A673 (cell line): ENCODE data around the gene SINHCAF. TPM values are rescaled to one million over a fixed set of nuclear protein-coding genes. Genes with fewer than 3 reads are reported as not detected.

ENCODE experiments used
- BruUV-seq: library from RNA; stranded (reverse); fragments of 400-500 nt; replicated peaks from 2 replicates; lab custom pipeline; 2021; lab: Mats Ljungman, UMichigan
- CTCF ChIA-PET: fragments of 300-600 bp; sonication (Branson Sonifier 250); formaldehyde crosslinking; loops from one replicate; lab custom pipeline; 2022; ENCODE audit warnings: antibody characterized with exemption; lab: Charles Lee
- POLR2A ChIA-PET: fragments of 300-600 bp; sonication (Branson Sonifier 250); formaldehyde crosslinking; loops from one replicate; lab custom pipeline; 2022; ENCODE audit warnings: antibody characterized with exemption; ENCODE audit not compliant: low non-redundant PET; lab: Charles Lee
- DNase-seq: peaks from one replicate; pipeline ENCODE4 v3.0.0-alpha.2; 2015; ENCODE audit warnings: low spot score
- H3K27ac ChIP-seq: fragments of 200-600 bp; sonication (generic); 2 replicates; pipeline ENCODE4 v1.5.1; 2016; ENCODE audit warnings: mixed run types, low read depth, mild to moderate bottlenecking, mixed read lengths, antibody characterized with exemption, low read length; ENCODE audit not compliant: poor library complexity, severe bottlenecking
- H3K27me3 ChIP-seq: fragments of 200-600 bp; sonication (generic); replicated peaks from 2 replicates; pipeline ENCODE4 v1.6.1; 2017; ENCODE audit warnings: mixed run types, low read depth, mild to moderate bottlenecking, mixed read lengths, antibody characterized with exemption, low read length; ENCODE audit not compliant: insufficient read depth, poor library complexity
- H3K36me3 ChIP-seq: fragments of 200-600 bp; sonication (generic); 2 replicates; pipeline ENCODE4 v1.6.1; 2016; ENCODE audit warnings: mixed run types, mild to moderate bottlenecking, mixed read lengths, antibody characterized with exemption, low read length; ENCODE audit not compliant: insufficient read depth, poor library complexity, severe bottlenecking
- H3K4me1 ChIP-seq: fragments of 200-600 bp; sonication (generic); 2 replicates; pipeline ENCODE4 v1.6.1; 2017; ENCODE audit warnings: mixed run types, mild to moderate bottlenecking, mixed read lengths, antibody characterized with exemption, low read length; ENCODE audit not compliant: insufficient read depth, poor library complexity, severe bottlenecking
- H3K4me3 ChIP-seq: fragments of 200-600 bp; sonication (generic); 2 replicates; pipeline ENCODE4 v1.5.1; 2016; ENCODE audit warnings: low read depth, mixed run types, mild to moderate bottlenecking, mixed read lengths, low read length; ENCODE audit not compliant: poor library complexity, severe bottlenecking
- H3K9me3 ChIP-seq: fragments of 200-600 bp; sonication (generic); 2 replicates; pipeline ENCODE4 v1.6.1; 2016; ENCODE audit warnings: mixed run types, low read depth, mild to moderate bottlenecking, mixed read lengths, antibody characterized with exemption, low read length; ENCODE audit not compliant: poor library complexity, severe bottlenecking
- EZH2 ChIP-seq: fragments of 200-600 bp; sonication (generic); IDR thresholded peaks from 2 replicates; pipeline ENCODE4 v1.6.1; 2017; ENCODE audit warnings: borderline replicate concordance, low read depth, mild to moderate bottlenecking, mixed read lengths, antibody characterized with exemption, low read length; ENCODE audit not compliant: poor library complexity, severe bottlenecking
- intact Hi-C: fragments of 100-400 bp; cut with micrococcal nuclease; formaldehyde crosslinking; loops from one replicate; pipeline ENCODE4 v1.10.0; 2022; ENCODE audit not compliant: unreplicated experiment
- total RNA-seq: library from RNA; stranded (reverse); gene quantifications from 2 replicates; pipeline ENCODE4 v1.2.3, GENCODE V29; 2021
- TF ChIP-seq, protein P1 (sequence below): fragments of 300-800, 200-600 bp; sonication (generic); conservative IDR thresholded peaks from 2 replicates; pipeline ENCODE4 v1.5.1; 2017; ENCODE audit warnings: low read depth, mild to moderate bottlenecking, antibody characterized with exemption, low read length, moderate library complexity, mixed read lengths

The SINHCAF gene
- total RNA-seq, 1 experiment from 2014 or later, result 137 TPM

DNA sequence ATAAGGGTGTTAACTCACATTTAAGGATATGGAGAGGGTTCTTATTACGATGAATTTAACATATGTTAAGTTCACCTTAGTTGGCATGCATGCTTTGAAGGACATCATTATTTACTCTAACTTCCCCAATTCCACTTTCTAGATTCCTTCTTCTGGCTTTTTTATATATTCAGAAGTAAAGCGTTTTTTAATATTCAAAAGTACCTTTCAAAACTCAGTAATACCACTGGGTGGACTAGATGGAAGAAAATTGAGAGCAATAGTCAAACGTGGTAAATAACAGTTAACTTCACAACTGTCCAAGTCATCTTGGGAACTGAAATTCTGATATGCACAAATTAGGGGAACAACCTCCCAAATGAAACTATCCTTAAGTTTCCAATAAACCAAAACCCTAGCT is 9.1 kb downstream of the SINHCAF start:
- POLR2A ChIA-PET, result no interaction called here
- intact Hi-C loops, result no loop called here
- Histone ChIP-seq H3K9me3 (no peaks in the 10 kb centered on the region), H3K27ac (no peak overlapping the region), H3K4me1 (peaks cover 36% of the 10 kb centered on the region), H3K27me3 (no peaks in the 10 kb centered on the region), H3K36me3 (peaks cover 8% of the 10 kb centered on the region), H3K4me3 (no peak overlapping the region)
- BruUV-seq, result no TSS peak
- CTCF ChIA-PET, result no interaction called here
- TF ChIP-seq, protein P1, sequence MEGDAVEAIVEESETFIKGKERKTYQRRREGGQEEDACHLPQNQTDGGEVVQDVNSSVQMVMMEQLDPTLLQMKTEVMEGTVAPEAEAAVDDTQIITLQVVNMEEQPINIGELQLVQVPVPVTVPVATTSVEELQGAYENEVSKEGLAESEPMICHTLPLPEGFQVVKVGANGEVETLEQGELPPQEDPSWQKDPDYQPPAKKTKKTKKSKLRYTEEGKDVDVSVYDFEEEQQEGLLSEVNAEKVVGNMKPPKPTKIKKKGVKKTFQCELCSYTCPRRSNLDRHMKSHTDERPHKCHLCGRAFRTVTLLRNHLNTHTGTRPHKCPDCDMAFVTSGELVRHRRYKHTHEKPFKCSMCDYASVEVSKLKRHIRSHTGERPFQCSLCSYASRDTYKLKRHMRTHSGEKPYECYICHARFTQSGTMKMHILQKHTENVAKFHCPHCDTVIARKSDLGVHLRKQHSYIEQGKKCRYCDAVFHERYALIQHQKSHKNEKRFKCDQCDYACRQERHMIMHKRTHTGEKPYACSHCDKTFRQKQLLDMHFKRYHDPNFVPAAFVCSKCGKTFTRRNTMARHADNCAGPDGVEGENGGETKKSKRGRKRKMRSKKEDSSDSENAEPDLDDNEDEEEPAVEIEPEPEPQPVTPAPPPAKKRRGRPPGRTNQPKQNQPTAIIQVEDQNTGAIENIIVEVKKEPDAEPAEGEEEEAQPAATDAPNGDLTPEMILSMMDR, result no peak
- no peak for TF ChIP-seq EZH2
- DNase-seq, result no peak

DNA sequence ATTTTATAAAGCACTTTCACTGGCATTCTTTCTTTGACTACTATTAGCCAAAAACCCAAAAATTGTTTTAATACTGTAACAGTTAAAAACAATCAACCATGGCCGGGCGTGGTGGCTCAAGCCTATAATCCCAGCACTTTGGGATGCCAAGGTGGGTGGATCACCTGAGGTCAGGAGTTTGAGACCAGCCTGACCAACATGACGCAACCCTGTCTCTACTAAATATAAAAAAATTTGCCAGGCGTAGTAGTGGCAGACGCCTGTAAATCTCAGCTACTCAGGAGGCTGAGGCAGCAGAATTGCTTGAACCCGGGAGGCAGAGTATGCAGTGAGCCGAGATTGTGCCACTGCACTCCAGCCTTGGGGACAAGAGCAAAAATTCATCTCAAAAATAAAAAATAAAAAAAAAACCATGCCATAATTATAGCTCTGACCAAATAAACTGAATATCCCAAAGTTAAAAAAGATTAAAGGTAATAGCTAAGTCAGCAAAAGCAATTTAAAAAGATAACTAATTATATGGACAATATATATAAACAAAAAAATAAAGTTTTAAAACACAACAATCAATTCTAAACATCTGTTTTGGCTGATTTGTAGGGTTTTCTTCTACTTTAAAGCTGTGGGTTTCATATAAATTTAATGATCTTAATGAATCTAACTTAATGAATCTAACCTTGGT is 10.0 kb downstream of the SINHCAF start:
- CTCF ChIA-PET, result no interaction called here
- Histone ChIP-seq H3K27ac (no peak overlapping the region), H3K27me3 (no peaks in the 10 kb centered on the region), H3K4me1 (peaks cover 27% of the 10 kb centered on the region), H3K9me3 (no peaks in the 10 kb centered on the region), H3K4me3 (no peak overlapping the region), H3K36me3 (peaks cover 8% of the 10 kb centered on the region)
- POLR2A ChIA-PET, result no interaction called here
- DNase-seq, result no peak
- intact Hi-C loops, result no loop called here
- no TSS peak for BruUV-seq
- TF ChIP-seq EZH2, result no peak
- TF ChIP-seq, protein P1, result no peak

DNA sequence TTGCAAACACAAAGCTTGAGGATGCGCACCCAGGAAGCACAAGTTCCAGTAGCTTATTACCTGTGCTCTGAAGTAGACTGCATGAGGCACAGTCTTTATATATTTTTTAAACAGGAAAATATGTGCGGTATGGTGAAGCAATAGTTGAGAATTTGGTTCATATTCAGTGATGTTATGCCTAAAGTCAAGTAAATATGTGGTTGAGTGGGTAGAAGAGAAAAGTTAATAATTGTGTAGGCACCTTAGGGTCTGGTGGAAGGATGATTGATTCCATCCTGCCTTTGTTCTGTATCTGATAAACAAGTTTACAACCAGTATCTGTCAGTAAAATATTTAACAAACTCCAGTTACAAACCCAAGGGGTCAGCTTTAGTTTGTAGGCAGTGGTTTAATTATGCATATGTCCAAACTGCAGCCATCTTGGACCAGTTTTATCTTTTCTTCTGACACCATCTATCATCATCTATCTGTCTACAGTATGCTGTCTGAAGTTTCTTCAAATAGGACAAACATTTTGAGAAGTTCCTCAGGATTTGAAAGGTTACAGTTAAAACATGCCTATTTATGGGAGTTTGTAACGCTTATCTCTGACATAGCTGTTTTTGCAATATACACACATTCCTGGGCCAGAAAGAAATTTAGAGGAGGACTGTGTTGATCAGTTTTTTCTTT is 10.8 kb downstream of the SINHCAF start:
- no TSS peak for BruUV-seq
- POLR2A ChIA-PET, result interaction anchor here (0.5 kb wide), 1 partner anchor 1375 kb away, joined by 3 read pairs; no protein-coding TSS in a partner anchor
- CTCF ChIA-PET, result no interaction called here
- intact Hi-C loops, result no loop called here
- no peak overlapping the region for H3K4me3 ChIP-seq
- no peaks in the 10 kb centered on the region for H3K9me3 ChIP-seq
- no peak overlapping the region for H3K27ac ChIP-seq
- no peak for DNase-seq
- peaks cover 25% of the 10 kb centered on the region for H3K4me1 ChIP-seq
- TF ChIP-seq EZH2, result no peak
- TF ChIP-seq, protein P1, result no peak
- H3K27me3 ChIP-seq, result no peaks in the 10 kb centered on the region
- peaks cover 8% of the 10 kb centered on the region for H3K36me3 ChIP-seq
